HEK293 (cell line): ENCODE measurements around the gene BTBD19.

Source experiments
- GFI1B ChIP-seq: fragments of 450-650 bp; formaldehyde crosslinking; IDR thresholded peaks from 2 replicates; pipeline ENCODE4 v1.5.1; 2016; ENCODE audit warnings: missing biosample characterization, missing genetic modification characterization
- GLI4 ChIP-seq: fragments of 450-650 bp; formaldehyde crosslinking; IDR thresholded peaks from 2 replicates; pipeline ENCODE4 v1.5.1; 2016; ENCODE audit warnings: missing biosample characterization, missing genetic modification characterization
- KLF8 ChIP-seq: fragments of 450-650 bp; formaldehyde crosslinking; IDR thresholded peaks from 2 replicates; pipeline ENCODE4 v1.5.1; 2016; ENCODE audit warnings: missing biosample characterization, missing genetic modification characterization
- OSR2 ChIP-seq: fragments of 450-650 bp; formaldehyde crosslinking; IDR thresholded peaks from 2 replicates; pipeline ENCODE4 v1.5.1; 2016; ENCODE audit warnings: missing biosample characterization, missing genetic modification characterization
- PRDM10 ChIP-seq: fragments of 450-650 bp; formaldehyde crosslinking; IDR thresholded peaks from 2 replicates; pipeline ENCODE4 v1.5.1; 2016; ENCODE audit warnings: missing biosample characterization, missing genetic modification characterization
- SCRT1 ChIP-seq: fragments of 450-650 bp; formaldehyde crosslinking; IDR thresholded peaks from 2 replicates; pipeline ENCODE4 v1.5.1; 2016; ENCODE audit warnings: missing biosample characterization, missing genetic modification characterization, borderline replicate concordance
- SCRT2 ChIP-seq: fragments of 450-650 bp; formaldehyde crosslinking; IDR thresholded peaks from 2 replicates; pipeline ENCODE4 v1.5.1; 2016; ENCODE audit warnings: missing biosample characterization, missing genetic modification characterization
- ZBTB48 ChIP-seq: fragments of 450-650 bp; formaldehyde crosslinking; IDR thresholded peaks from 2 replicates; pipeline ENCODE4 v1.5.1; 2016; ENCODE audit warnings: missing biosample characterization, missing genetic modification characterization
- ZFHX2 ChIP-seq: fragments of 450-650 bp; formaldehyde crosslinking; conservative IDR thresholded peaks from 2 replicates; pipeline ENCODE4 v1.5.1; 2016; ENCODE audit warnings: missing biosample characterization, missing genetic modification characterization
- ZNF114 ChIP-seq: fragments of 450-650 bp; formaldehyde crosslinking; IDR thresholded peaks from 2 replicates; pipeline ENCODE4 v1.5.0; 2017; ENCODE audit warnings: missing biosample characterization, missing genetic modification characterization
- ZNF133 ChIP-seq: fragments of 450-650 bp; formaldehyde crosslinking; IDR thresholded peaks from 2 replicates; pipeline ENCODE4 v1.5.1; 2016; ENCODE audit warnings: missing biosample characterization, missing genetic modification characterization
- ZNF138 ChIP-seq: fragments of 450-650 bp; formaldehyde crosslinking; IDR thresholded peaks from 2 replicates; pipeline ENCODE4 v1.5.1; 2016; ENCODE audit warnings: missing biosample characterization, missing genetic modification characterization, borderline replicate concordance
- ZNF335 ChIP-seq: fragments of 450-650 bp; formaldehyde crosslinking; conservative IDR thresholded peaks from 2 replicates; pipeline ENCODE4 v1.5.1; 2016; ENCODE audit warnings: missing biosample characterization, missing genetic modification characterization
- ZNF473 ChIP-seq: fragments of 450-650 bp; formaldehyde crosslinking; IDR thresholded peaks from 2 replicates; pipeline ENCODE4 v1.5.1; 2017; ENCODE audit warnings: missing biosample characterization, missing genetic modification characterization
- ZNF521 ChIP-seq: fragments of 450-650 bp; formaldehyde crosslinking; IDR thresholded peaks from 2 replicates; pipeline ENCODE4 v1.5.1; 2017; ENCODE audit warnings: missing biosample characterization, mild to moderate bottlenecking, missing genetic modification characterization
- ZNF529 ChIP-seq: fragments of 450-650 bp; formaldehyde crosslinking; IDR thresholded peaks from 2 replicates; pipeline ENCODE4 v1.5.1; 2017; ENCODE audit warnings: missing genetic modification characterization, missing biosample characterization; ENCODE audit not compliant: insufficient replicate concordance
- ZNF555 ChIP-seq: fragments of 450-650 bp; formaldehyde crosslinking; conservative IDR thresholded peaks from 2 replicates; pipeline ENCODE4 v1.5.1; 2017; ENCODE audit warnings: missing biosample characterization, mild to moderate bottlenecking, missing genetic modification characterization, inconsistent platforms
- ZNF560 ChIP-seq: fragments of 450-650 bp; formaldehyde crosslinking; IDR thresholded peaks from 2 replicates; pipeline ENCODE4 v1.5.1; 2017; ENCODE audit warnings: missing biosample characterization, missing genetic modification characterization, borderline replicate concordance
- ZNF610 ChIP-seq: fragments of 450-650 bp; formaldehyde crosslinking; IDR thresholded peaks from 2 replicates; pipeline ENCODE4 v1.5.1; 2016; ENCODE audit warnings: missing biosample characterization, missing genetic modification characterization, borderline replicate concordance
- ZNF621 ChIP-seq: fragments of 450-650 bp; formaldehyde crosslinking; IDR thresholded peaks from 2 replicates; pipeline ENCODE4 v1.5.1; 2017; ENCODE audit warnings: missing biosample characterization, missing genetic modification characterization
- ZNF623 ChIP-seq: fragments of 450-650 bp; formaldehyde crosslinking; IDR thresholded peaks from 2 replicates; pipeline ENCODE4 v1.5.1; 2016; ENCODE audit warnings: missing biosample characterization, missing genetic modification characterization
- ZNF660 ChIP-seq: fragments of 450-650 bp; IDR thresholded peaks from 2 replicates; pipeline ENCODE4 v1.5.1; 2018; ENCODE audit warnings: missing biosample characterization, mild to moderate bottlenecking, missing genetic modification characterization
- ZNF76 ChIP-seq: fragments of 450-650 bp; formaldehyde crosslinking; IDR thresholded peaks from 2 replicates; pipeline ENCODE4; 2016; ENCODE audit warnings: low read depth, missing biosample characterization, missing genetic modification characterization, borderline replicate concordance
- ZNF830 ChIP-seq: fragments of 450-650 bp; IDR thresholded peaks from 2 replicates; pipeline ENCODE4 v1.5.0; 2018; ENCODE audit warnings: missing biosample characterization, missing genetic modification characterization, low read depth, mild to moderate bottlenecking, moderate library complexity
- ZSCAN23 ChIP-seq: fragments of 450-650 bp; formaldehyde crosslinking; IDR thresholded peaks from 2 replicates; pipeline ENCODE4 v1.5.1; 2016; ENCODE audit warnings: missing biosample characterization, missing genetic modification characterization
- TF ChIP-seq, protein P1 (sequence below): fragments of 450-650 bp; formaldehyde crosslinking; IDR thresholded peaks from 2 replicates; pipeline ENCODE4 v1.5.1; 2016; ENCODE audit warnings: missing biosample characterization, missing genetic modification characterization

BTBD19 gene

GRCh38 chr1:44831516-44831915 lies 23.2 kb downstream of the BTBD19 start (continued):
- TF ChIP-seq KLF8 (tag by site-specific recombination) (no peak), ZNF555 (no peak), ZNF138 (no peak), ZNF473 (tag by site-specific recombination) (no peak), PRDM10 (tag by site-specific recombination) (peak; percentile 42), SCRT1 (no peak), ZBTB48 (0 out of 2 replicates have a peak, but pooled peaks have one; percentile 31), ZNF560 (tag by site-specific recombination) (no peak), ZNF133 (tag by site-specific recombination) (no peak), ZNF529 (no peak), ZNF335 (0 out of 2 replicates have a peak, but pooled peaks have one; percentile 9), SCRT2 (no peak), ZNF621 (tag by site-specific recombination) (no peak), ZNF660 (tag by site-specific recombination) (no peak), ZSCAN23 (no peak), GLI4 (tag by site-specific recombination) (no peak), ZNF830 (tag by site-specific recombination) (no peak), ZNF114 (tag by site-specific recombination) (no peak), OSR2 (tag by site-specific recombination) (0 out of 2 replicates have a peak, but pooled peaks have one; percentile 12), ZNF623 (tag by site-specific recombination) (no peak), ZNF521 (tag by site-specific recombination) (no peak), ZFHX2 (tag by site-specific recombination) (no peak; the same call in 1 of the 2 replicates), ZNF610 (tag by site-specific recombination) (no peak), GFI1B (tag by site-specific recombination) (no peak), ZNF76 (tag by site-specific recombination) (no peak)
- TF ChIP-seq, protein P1, sequence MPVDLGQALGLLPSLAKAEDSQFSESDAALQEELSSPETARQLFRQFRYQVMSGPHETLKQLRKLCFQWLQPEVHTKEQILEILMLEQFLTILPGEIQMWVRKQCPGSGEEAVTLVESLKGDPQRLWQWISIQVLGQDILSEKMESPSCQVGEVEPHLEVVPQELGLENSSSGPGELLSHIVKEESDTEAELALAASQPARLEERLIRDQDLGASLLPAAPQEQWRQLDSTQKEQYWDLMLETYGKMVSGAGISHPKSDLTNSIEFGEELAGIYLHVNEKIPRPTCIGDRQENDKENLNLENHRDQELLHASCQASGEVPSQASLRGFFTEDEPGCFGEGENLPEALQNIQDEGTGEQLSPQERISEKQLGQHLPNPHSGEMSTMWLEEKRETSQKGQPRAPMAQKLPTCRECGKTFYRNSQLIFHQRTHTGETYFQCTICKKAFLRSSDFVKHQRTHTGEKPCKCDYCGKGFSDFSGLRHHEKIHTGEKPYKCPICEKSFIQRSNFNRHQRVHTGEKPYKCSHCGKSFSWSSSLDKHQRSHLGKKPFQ (tag by site-specific recombination), result no peak
